ENCODE data around the gene ADAMTS7. TPM values are rescaled to one million over a fixed set of nuclear protein-coding genes. Genes with fewer than 3 reads are reported as not detected.
"Not testable (repeated sequence)": the region's sequence is repeated elsewhere in the genome, so short reads cannot be mapped to it uniquely, and the experiment has no call there.

ADAMTS7 gene
- total RNA-seq, 2 experiments from 2014 or later, result not detected

DNA sequence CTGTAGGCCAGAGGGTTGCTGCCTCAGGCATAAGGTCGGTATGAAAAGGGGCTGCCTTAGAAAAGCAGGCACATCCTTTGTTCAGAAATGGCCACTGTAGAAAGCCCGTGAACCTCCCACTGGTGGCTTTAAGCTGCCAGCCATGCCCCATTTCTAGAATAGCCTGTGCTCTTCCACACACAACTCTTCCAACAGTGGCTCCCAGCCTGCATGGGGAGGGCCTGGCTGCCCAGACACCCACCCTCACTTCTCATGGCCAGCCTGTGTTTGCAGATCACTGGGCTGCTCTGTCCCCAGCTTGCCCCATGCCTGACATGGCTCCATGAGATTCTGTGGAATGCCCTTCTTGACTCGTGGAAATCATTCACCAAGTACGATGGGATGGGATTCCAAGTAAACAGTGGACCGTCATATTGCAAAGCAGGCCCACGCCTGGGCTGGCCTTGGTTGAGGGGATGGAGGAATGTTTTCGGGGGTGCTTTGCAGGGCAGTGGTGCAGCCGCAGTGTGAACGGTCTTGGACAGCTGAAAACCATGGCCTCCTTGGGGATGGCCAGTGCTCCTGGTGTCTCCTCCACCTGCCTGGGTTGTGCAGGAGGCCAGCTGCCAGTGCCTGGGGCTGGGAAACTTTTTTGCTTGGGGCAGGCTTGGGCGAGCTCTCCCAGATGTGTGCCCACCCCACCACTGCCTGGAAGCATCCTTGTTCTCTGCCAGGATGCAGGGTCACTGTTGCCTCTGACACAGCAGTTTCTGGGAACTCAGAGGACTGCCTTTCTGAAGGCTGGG is 57.3 kb downstream of the ADAMTS7 start:
- ATAC-seq; H3K27me3 Mint-ChIP-seq (ENCODE audit: low read depth); H3K36me3 Mint-ChIP-seq (ENCODE audit: low read depth); CTCF ChIA-PET; POLR2A ChIA-PET; H3K9me3 Mint-ChIP-seq (ENCODE audit: insufficient read depth); H3K4me3 Mint-ChIP-seq; H3K27ac Mint-ChIP-seq; DNase-seq: not testable (repeated sequence)
- H3K4me1 Mint-ChIP-seq (ENCODE audit: low read depth), result peaks cover 13% of the 10 kb centered on the region

DNA sequence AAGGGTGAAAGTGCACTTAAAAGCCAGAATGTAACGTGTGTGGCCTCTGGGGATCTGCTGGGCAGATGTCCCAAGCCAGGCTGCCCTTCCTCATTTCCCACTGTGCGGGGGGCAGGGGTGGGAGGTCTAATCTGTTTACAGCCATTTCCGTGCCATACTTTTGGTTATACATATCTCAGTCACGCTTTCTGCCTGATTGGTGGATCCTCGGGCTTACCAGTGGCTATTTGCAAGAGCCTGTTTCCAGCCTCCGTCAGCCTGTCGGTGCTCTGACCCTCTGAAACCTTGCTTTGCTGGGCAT is 58.0 kb downstream of the ADAMTS7 start:
- ATAC-seq, POLR2A ChIA-PET: not testable (repeated sequence)

DNA sequence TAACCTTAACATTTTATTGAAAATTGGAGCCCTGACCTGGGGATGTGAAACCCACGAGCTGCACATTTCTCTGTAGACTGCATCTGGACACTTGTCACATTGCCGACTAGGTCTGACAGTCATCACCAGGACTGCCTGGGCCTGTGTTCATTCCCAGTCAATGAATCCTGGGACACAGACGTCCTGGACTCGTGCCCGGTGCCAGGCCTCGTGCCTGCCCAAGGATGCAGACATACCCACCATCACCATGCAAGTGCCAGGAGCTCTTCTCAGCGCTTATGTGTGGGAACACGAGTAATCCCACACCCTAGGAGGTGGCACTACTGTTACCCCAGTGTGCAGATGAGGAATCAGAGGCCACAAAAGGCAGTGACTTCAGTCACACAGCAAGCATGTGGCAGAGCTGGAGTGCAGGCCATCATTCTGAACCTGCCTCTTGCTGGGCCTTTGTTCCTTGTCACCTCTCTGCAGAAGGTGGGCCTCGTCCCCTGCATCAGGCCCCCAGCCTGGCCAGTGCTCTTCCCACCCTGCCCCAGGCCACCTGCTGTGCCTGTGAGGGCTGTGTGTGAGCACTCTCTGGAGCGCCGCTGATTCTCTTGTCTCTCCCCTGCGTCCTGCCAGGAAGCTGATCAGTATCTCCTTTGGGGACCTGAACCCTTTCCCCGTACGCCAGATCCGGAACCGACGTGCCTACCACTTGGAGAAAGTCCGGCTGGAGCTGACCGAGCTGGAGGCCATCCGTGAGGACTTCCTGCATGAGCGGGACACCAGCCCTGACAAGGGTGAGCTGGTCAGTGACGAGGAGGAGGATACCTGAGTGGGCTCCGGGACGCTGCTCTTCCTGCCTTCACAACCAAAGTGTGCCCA is 58.5 kb downstream of the ADAMTS7 start:
- no peak overlapping the region for H3K27ac Mint-ChIP-seq
- no peaks in the 10 kb centered on the region for H3K36me3 Mint-ChIP-seq (ENCODE audit: low read depth)
- peaks cover 13% of the 10 kb centered on the region for H3K4me1 Mint-ChIP-seq (ENCODE audit: low read depth)
- CTCF ChIA-PET, result interaction anchor here (1.3 to 2.6 kb wide), 3 partner anchors 7 to 58 kb away, joined by 4 to 8 read pairs (median 6); partner anchors contain the start of gene ADAMTS7
- ATAC-seq (no peak), DNase-seq (no peak)
- POLR2A ChIA-PET, result no interaction called here
- no peaks in the 10 kb centered on the region for H3K9me3 Mint-ChIP-seq (ENCODE audit: insufficient read depth)
- H3K4me3 Mint-ChIP-seq, result no peak overlapping the region
- H3K27me3 Mint-ChIP-seq (ENCODE audit: low read depth), result no peaks in the 10 kb centered on the region

More for the DNA sequence above, 58.0 kb downstream of the ADAMTS7 start:
- peaks cover 13% of the 10 kb centered on the region for H3K4me1 Mint-ChIP-seq (ENCODE audit: low read depth)
- not testable (repeated sequence) for H3K36me3 Mint-ChIP-seq (ENCODE audit: low read depth); H3K4me3 Mint-ChIP-seq; DNase-seq; H3K27ac Mint-ChIP-seq; H3K27me3 Mint-ChIP-seq (ENCODE audit: low read depth); H3K9me3 Mint-ChIP-seq (ENCODE audit: insufficient read depth)
- CTCF ChIA-PET, result interaction anchor here (2.6 kb wide), 1 partner anchor 55 kb away, joined by 8 read pairs; no protein-coding TSS in a partner anchor

DNA sequence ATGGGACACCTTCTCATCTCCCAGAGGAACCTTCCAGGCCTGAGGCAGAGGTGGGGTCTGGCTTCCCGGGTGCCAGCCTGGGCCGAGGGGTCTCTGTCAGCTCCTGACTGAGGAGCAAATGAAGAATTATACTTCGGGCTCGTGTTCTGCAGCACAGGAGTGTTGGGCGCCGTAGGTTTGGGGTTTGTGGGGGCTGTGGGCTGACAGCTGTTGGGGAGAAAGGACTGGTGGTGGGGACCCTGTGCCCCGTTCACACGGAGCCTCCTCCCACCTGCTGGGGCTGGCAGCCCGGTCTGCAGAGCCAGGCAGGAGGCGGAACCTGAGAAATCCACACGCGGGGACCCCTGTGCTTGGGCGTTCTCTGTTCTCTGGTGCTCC is 59.7 kb downstream of the ADAMTS7 start:
- Mint-ChIP-seq H3K4me1 (ENCODE audit: low read depth) (peaks cover 4% of the 10 kb centered on the region), H3K27ac (no peak overlapping the region), H3K36me3 (ENCODE audit: low read depth) (no peaks in the 10 kb centered on the region), H3K9me3 (ENCODE audit: insufficient read depth) (no peaks in the 10 kb centered on the region), H3K4me3 (no peak overlapping the region), H3K27me3 (ENCODE audit: low read depth) (no peaks in the 10 kb centered on the region)
- ChIA-PET CTCF (interaction anchor here (0.6 to 2.6 kb wide), 15 partner anchors 9 to 433 kb away, joined by 3 to 14 read pairs (median 3); partner anchors contain the start of gene ADAMTS7), POLR2A (no interaction called here)
- DNase-seq (no peak), ATAC-seq (no peak)

DNA sequence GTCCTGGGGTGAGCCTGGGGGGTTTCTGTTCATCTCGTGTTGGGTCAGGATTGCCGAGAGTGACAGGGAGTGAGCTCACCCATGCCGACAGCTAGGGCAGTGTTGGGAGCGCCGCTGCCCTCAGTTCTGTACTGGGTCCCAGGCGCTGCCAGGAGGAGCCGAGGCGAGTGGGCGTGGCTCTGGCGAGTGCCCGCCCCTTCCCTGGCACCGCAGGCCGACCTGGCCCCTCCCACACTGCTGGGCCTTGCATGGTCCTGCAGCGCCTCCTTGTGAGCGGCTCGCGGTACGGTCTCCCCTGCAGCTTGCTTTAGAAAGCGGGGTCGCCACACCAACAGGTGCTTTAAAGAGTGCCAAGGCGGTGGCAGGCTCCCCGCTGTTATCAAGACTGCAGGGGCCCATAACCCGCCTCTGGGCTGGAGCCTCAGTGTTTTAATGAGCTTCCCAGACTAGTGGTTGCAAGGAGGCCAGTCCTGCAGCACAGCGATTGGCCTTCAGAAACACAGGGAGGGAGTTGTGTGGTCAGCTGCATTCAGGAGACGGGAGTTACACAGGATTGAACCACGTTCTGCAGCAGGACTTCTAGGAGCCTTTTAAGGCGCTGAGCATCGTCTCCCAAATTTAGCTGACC is 60.2 kb downstream of the ADAMTS7 start:
- H3K4me3 Mint-ChIP-seq; H3K36me3 Mint-ChIP-seq (ENCODE audit: low read depth); H3K4me1 Mint-ChIP-seq (ENCODE audit: low read depth); POLR2A ChIA-PET; H3K27me3 Mint-ChIP-seq (ENCODE audit: low read depth); H3K9me3 Mint-ChIP-seq (ENCODE audit: insufficient read depth); H3K27ac Mint-ChIP-seq: not testable (repeated sequence)
- ATAC-seq, result peak; percentile 99
- DNase-seq, result peak; percentile 94
- CTCF ChIA-PET, result interaction anchor here (0.6 to 2.6 kb wide), 15 partner anchors 9 to 434 kb away, joined by 3 to 14 read pairs (median 3); no protein-coding TSS in a partner anchor

DNA sequence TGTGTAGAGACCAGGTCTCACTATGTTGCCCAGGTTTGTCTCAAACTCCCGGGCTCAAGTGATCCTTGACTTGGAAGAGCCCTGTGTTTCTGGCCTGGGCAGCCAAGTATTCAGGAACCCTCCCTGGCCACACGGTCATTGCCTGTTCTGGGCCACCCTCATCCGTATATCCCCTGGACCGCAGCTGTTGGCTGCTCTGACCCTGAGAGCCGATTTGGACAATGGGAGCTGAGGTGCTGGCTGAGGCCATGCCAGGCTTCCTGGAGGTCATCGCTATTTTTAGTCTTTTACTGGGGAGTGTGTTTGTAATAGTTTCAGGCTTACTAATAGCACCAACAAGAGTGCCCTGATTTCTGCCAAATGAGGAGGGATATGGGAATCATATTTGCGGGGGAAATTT is 60.7 kb downstream of the ADAMTS7 start:
- POLR2A ChIA-PET, result interaction anchor here (0.6 kb wide), 1 partner anchor 458 kb away, joined by 3 read pairs; no protein-coding TSS in a partner anchor
- no peak for ATAC-seq
- Mint-ChIP-seq H3K27me3 (ENCODE audit: low read depth) (no peaks in the 10 kb centered on the region), H3K4me1 (ENCODE audit: low read depth) (peaks cover 4% of the 10 kb centered on the region), H3K36me3 (ENCODE audit: low read depth) (no peaks in the 10 kb centered on the region), H3K4me3 (no peak overlapping the region), H3K9me3 (ENCODE audit: insufficient read depth) (no peaks in the 10 kb centered on the region), H3K27ac (no peak overlapping the region)
- no peak for DNase-seq
- CTCF ChIA-PET, result interaction anchor here (1.0 to 2.6 kb wide), 11 partner anchors 10 to 281 kb away, joined by 3 to 14 read pairs (median 4); no protein-coding TSS in a partner anchor

GRCh38 chr15:78749831-78750230 is 61.4 kb downstream of the ADAMTS7 start:
- CTCF ChIA-PET, result interaction anchor here (1.2 to 2.2 kb wide), 3 partner anchors 9 to 131 kb away, joined by 3 to 14 read pairs (median 6); no protein-coding TSS in a partner anchor
- H3K9me3 Mint-ChIP-seq (ENCODE audit: insufficient read depth), result no peaks in the 10 kb centered on the region
- POLR2A ChIA-PET, result interaction anchor here (0.6 kb wide), 1 partner anchor 457 kb away, joined by 3 read pairs; no protein-coding TSS in a partner anchor
- peaks cover 4% of the 10 kb centered on the region for H3K4me1 Mint-ChIP-seq (ENCODE audit: low read depth)
- no peaks in the 10 kb centered on the region for H3K27me3 Mint-ChIP-seq (ENCODE audit: low read depth)
- no peaks in the 10 kb centered on the region for H3K36me3 Mint-ChIP-seq (ENCODE audit: low read depth)
- ATAC-seq (no peak), DNase-seq (no peak)
- no peak overlapping the region for H3K27ac Mint-ChIP-seq
- H3K4me3 Mint-ChIP-seq, result no peak overlapping the region

DNA sequence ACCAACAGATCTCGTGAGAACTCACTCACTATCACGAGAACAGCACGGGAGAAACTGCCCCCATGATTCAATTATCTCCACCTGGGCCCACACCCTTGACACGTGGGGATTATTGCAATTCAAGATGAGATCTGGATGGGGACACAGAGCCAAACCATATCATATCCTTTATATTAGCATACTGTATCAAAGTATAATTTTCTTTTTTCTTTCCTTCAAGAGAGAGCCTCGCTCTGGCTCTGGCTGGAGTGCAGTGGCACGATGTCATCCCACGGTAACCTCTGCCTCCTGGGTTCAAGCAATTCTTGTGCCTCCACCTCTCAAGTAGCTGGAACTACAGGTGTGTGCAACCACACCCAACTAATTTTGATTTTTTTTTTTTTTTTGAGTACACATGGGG is 63.4 kb downstream of the ADAMTS7 start:
- H3K36me3 Mint-ChIP-seq (ENCODE audit: low read depth); ATAC-seq; POLR2A ChIA-PET; H3K4me1 Mint-ChIP-seq (ENCODE audit: low read depth); H3K27ac Mint-ChIP-seq; DNase-seq; CTCF ChIA-PET; H3K4me3 Mint-ChIP-seq; H3K27me3 Mint-ChIP-seq (ENCODE audit: low read depth); H3K9me3 Mint-ChIP-seq (ENCODE audit: insufficient read depth): not testable (repeated sequence)

DNA sequence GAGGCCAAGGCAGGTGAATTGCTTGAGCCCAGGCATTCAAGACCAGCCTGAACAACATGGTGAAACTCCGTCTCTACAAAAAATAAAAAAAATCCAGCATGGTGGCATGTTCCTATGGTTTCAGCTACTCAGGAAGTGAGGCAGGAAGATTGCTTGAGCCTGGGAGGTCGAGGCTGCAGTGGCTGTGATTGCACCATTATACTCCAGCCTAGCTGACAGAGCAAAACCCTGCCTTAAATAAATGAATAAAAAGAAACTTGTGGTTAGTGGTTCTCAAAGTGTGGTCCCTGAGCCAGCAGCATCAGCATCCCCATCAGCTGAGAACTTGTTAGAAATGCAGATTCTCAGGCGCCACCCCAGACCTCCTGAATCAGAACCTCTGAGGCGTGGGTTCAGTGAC is 69.6 kb downstream of the ADAMTS7 start:
- H3K27me3 Mint-ChIP-seq (ENCODE audit: low read depth); H3K36me3 Mint-ChIP-seq (ENCODE audit: low read depth); H3K4me1 Mint-ChIP-seq (ENCODE audit: low read depth); ATAC-seq; H3K4me3 Mint-ChIP-seq; POLR2A ChIA-PET; H3K27ac Mint-ChIP-seq; H3K9me3 Mint-ChIP-seq (ENCODE audit: insufficient read depth): not testable (repeated sequence)
- peak; percentile 13 for DNase-seq
- CTCF ChIA-PET, result interaction anchor here (1.0 to 3.6 kb wide), 9 partner anchors 9 to 793 kb away, joined by 3 to 14 read pairs (median 6); partner anchors contain the start of gene CHRNA5

DNA sequence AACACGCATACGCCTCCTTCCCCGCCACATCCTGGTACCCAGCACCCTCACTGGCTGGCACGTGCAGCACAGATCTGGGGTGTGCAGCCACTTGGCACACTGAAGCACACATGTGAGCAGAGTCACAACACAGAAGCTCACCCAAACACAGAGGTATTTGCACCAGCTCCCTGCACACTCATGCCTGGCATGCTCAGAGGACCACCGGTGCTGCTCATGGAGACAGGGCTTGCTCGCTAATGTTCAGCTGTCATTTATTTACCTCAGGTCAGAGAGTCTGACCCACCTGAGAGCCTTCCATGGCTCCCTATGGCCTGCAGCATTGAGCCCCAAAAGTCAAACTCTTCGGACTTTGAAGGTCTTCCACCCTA is 70.4 kb downstream of the ADAMTS7 start:
- Mint-ChIP-seq H3K4me3 (no peak overlapping the region), H3K36me3 (ENCODE audit: low read depth) (no peaks in the 10 kb centered on the region), H3K9me3 (ENCODE audit: insufficient read depth) (no peaks in the 10 kb centered on the region), H3K4me1 (ENCODE audit: low read depth) (peaks cover 5% of the 10 kb centered on the region), H3K27me3 (ENCODE audit: low read depth) (no peaks in the 10 kb centered on the region), H3K27ac (no peak overlapping the region)
- POLR2A ChIA-PET, result no interaction called here
- CTCF ChIA-PET, result interaction anchor here (1.0 to 3.6 kb wide), 13 partner anchors 10 to 792 kb away, joined by 3 to 14 read pairs (median 4); partner anchors contain the start of gene CHRNA5
- ATAC-seq, result no peak
- peak; percentile 7 for DNase-seq

DNA sequence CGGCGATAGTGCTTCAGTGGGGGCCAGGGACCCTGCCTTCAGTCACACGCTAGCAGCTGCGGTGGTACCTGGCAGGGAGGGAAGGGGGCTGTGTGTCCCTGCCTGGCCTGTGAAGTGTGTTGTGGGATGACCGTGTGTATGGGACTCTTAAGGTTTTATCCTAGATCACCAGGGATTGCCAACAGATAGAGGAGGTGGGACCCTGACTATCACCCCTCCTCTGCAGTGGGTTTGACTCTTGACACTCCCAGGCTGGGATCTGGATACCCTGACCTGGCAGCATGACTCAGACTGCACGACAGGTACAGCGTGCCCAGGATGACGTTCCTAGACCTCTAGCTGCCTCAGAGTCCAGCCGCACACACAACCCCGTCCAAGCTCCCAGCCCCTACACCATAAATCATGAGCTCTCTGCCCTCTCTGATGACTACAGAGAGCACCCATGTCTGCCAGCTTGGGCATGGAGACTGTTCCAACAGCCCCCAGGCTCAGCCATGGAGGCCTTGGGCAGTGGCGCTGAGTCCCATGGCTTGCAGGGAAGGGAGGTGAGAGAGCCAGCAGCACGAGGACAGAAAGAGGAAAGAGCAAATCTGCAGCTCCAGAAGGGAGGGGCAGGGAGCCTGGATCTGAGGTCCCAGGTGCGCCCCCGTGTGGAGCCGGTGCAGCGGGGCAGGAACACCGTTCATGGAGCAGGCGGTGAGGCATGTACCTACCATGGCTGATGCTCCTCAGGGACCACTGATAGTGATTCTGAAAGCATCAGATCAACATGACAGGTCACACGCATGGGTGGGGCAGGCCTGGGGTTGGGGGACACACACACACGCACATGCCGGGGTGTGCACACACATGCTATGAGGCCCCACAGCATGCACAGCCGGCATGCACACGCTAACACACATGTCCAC is 71.0 kb downstream of the ADAMTS7 start:
- CTCF ChIA-PET, result interaction anchor here (1.0 to 3.6 kb wide), 14 partner anchors 10 to 791 kb away, joined by 3 to 14 read pairs (median 4); partner anchors contain the start of gene CHRNA5
- Mint-ChIP-seq H3K27me3 (ENCODE audit: low read depth) (no peaks in the 10 kb centered on the region), H3K4me3 (no peak overlapping the region), H3K36me3 (ENCODE audit: low read depth) (no peaks in the 10 kb centered on the region), H3K27ac (no peak overlapping the region), H3K4me1 (ENCODE audit: low read depth) (peaks cover 5% of the 10 kb centered on the region), H3K9me3 (ENCODE audit: insufficient read depth) (no peaks in the 10 kb centered on the region)
- ATAC-seq, result peak; percentile 80
- DNase-seq, result peak; percentile 82
- POLR2A ChIA-PET, result no interaction called here

Measured in activated CD8-positive, alpha-beta T cell treated with anti-CD3 and anti-CD28 coated beads, Interleukin-2, amount 10 ng/mL, durations not matched to agents 7 days and 5 days (primary cell).